ENCODE measurements around the gene E4F1.
"Not testable (repeated sequence)": the region's sequence is repeated elsewhere in the genome, so short reads cannot be mapped to it uniquely, and the experiment has no call there.

E4F1 gene

GRCh38 chr16:2199095-2199494, 24.3 kb upstream of the E4F1 start:
- no peak overlapping the region for H3K27ac ChIP-seq (ENCODE audit: low read length)
- H3K4me1 ChIP-seq (ENCODE audit: low read length), result peaks cover 5% of the 10 kb centered on the region; the same call in 1 of the 2 replicates
- H4K20me1 ChIP-seq (ENCODE audit: insufficient read depth, low read length), result no peaks in the 10 kb centered on the region
- H2AFZ ChIP-seq (ENCODE audit: low read depth, low read length), result no peak overlapping the region
- H3K4me3 ChIP-seq (ENCODE audit: low read length), result no peak overlapping the region
- H3K79me2 ChIP-seq (ENCODE audit: low read length), result no peaks in the 10 kb centered on the region
- H3K27me3 ChIP-seq (ENCODE audit: low read depth, low read length), result peaks cover 47% of the 10 kb centered on the region
- TF ChIP-seq, protein P1, sequence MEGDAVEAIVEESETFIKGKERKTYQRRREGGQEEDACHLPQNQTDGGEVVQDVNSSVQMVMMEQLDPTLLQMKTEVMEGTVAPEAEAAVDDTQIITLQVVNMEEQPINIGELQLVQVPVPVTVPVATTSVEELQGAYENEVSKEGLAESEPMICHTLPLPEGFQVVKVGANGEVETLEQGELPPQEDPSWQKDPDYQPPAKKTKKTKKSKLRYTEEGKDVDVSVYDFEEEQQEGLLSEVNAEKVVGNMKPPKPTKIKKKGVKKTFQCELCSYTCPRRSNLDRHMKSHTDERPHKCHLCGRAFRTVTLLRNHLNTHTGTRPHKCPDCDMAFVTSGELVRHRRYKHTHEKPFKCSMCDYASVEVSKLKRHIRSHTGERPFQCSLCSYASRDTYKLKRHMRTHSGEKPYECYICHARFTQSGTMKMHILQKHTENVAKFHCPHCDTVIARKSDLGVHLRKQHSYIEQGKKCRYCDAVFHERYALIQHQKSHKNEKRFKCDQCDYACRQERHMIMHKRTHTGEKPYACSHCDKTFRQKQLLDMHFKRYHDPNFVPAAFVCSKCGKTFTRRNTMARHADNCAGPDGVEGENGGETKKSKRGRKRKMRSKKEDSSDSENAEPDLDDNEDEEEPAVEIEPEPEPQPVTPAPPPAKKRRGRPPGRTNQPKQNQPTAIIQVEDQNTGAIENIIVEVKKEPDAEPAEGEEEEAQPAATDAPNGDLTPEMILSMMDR (IDR thresholded peaks at IDR 0.05; ENCODE audit: low read depth, low read length), result no peak
- H3K36me3 ChIP-seq (replicated peaks; ENCODE audit: low read depth, low read length), result no peaks in the 10 kb centered on the region
- no peak overlapping the region for H3K9ac ChIP-seq (ENCODE audit: low read length)
- H3K4me2 ChIP-seq (ENCODE audit: low read length), result no peak overlapping the region
- no peaks in the 10 kb centered on the region for H3K9me3 ChIP-seq (ENCODE audit: insufficient read depth, low read length)

DNA sequence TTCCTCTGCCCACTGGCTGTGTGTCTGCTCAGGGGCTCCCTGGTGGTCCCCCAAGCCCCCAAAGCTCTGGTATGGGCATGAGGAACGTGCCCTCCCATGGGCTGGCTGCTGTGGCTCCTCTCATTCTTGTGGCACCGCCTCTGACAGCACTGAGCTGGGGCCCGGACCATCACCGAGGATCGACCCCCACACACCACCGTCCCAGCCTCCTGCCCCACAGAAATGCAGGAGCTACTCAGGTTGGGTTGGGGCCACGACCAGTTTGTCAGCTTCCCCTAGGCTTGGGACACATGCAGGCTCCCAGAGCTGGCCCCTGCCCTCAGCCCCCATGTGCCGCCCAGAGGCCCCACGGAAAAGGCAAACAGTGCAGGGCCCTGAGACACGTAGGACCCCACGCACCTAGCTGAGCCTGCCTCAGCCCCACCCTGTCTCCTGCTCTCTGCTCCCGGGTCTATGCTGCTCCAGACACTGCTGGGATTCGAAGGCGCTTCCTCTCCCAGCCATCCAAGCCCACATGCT, 23.7 kb upstream of the E4F1 start:
- Histone ChIP-seq H3K9ac (ENCODE audit: low read length) (no peak overlapping the region), H3K4me2 (ENCODE audit: low read length) (no peak overlapping the region)

DNA sequence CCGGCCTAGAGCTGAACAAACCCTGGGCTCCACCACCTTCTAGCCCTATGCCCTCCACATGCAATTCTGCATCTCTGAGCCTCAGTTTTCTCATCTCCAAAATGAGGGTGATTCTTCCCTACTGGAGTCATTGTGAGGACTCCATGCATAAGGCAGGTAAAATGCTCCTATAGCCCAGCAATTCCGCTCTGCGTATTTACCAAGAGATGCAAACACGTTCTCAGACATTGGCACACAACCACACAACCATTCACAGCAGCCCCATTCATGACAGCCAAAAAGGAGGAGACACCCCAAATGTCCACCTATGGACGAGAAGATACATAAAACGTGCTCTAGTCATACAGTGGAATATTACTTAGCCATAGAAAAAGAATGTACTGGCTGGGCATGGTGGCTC, 23.1 kb upstream of the E4F1 start:
- Histone ChIP-seq H3K9me3 (ENCODE audit: insufficient read depth, low read length) (no peaks in the 10 kb centered on the region), H3K9ac (ENCODE audit: low read length) (no peak overlapping the region), H3K4me2 (ENCODE audit: low read length) (no peak overlapping the region), H3K4me1 (ENCODE audit: low read length) (peaks cover 5% of the 10 kb centered on the region), H3K36me3 (replicated peaks; ENCODE audit: low read depth, low read length) (no peaks in the 10 kb centered on the region), H3K79me2 (ENCODE audit: low read length) (no peaks in the 10 kb centered on the region), H4K20me1 (ENCODE audit: insufficient read depth, low read length) (no peaks in the 10 kb centered on the region), H2AFZ (ENCODE audit: low read depth, low read length) (no peak overlapping the region), H3K4me3 (ENCODE audit: low read length) (no peak overlapping the region), H3K27ac (ENCODE audit: low read length) (no peak overlapping the region), H3K27me3 (ENCODE audit: low read depth, low read length) (peaks cover 35% of the 10 kb centered on the region)
- TF ChIP-seq, protein P1 (IDR thresholded peaks at IDR 0.05; ENCODE audit: low read depth, low read length), result no peak
- no peak for TF ChIP-seq EZH2phosphoT487 (IDR thresholded peaks at IDR 0.05; ENCODE audit: low read depth)

More for the DNA sequence above, 23.7 kb upstream of the E4F1 start:
- TF ChIP-seq, protein P1 (IDR thresholded peaks at IDR 0.05; ENCODE audit: low read depth, low read length), result no peak
- no peak for TF ChIP-seq EZH2phosphoT487 (IDR thresholded peaks at IDR 0.05; ENCODE audit: low read depth)
- Histone ChIP-seq H3K27me3 (ENCODE audit: low read depth, low read length) (peaks cover 41% of the 10 kb centered on the region), H3K9me3 (ENCODE audit: insufficient read depth, low read length) (no peaks in the 10 kb centered on the region), H3K36me3 (replicated peaks; ENCODE audit: low read depth, low read length) (no peaks in the 10 kb centered on the region), H3K79me2 (ENCODE audit: low read length) (no peaks in the 10 kb centered on the region), H3K4me1 (ENCODE audit: low read length) (peaks cover 9% of the 10 kb centered on the region), H3K4me3 (ENCODE audit: low read length) (no peak overlapping the region), H3K27ac (ENCODE audit: low read length) (no peak overlapping the region), H4K20me1 (ENCODE audit: insufficient read depth, low read length) (no peaks in the 10 kb centered on the region), H2AFZ (ENCODE audit: low read depth, low read length) (no peak overlapping the region)

DNA sequence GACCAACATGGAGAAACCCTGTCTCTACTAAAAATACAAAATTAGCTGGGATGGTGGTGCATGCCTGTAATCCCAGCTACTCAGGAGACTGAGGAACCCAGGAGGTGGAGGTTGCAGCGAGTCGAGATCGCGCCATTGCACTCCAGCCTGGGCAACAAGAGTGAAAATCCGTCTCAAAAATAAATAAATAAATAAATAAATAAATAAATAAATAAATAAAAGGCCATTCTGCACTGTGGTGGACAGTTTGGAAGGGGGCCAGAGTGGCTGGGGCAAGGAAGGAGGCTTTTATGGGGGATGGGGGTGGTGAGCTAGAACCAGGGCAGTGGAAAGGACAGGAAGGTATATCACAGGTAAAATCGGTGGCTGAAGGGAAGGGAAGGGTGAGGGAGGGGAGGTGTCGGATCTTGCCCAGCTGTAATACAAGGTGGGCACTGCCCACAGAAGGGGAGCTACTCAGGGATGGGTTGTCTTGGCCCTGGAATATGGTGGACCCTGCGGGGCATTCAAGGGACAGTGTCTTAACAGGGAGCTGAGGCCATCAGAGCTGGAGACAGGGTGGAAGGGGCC, 20.2 kb upstream of the E4F1 start:
- not testable (repeated sequence) for H2AFZ ChIP-seq (ENCODE audit: low read depth, low read length); H3K9me3 ChIP-seq (ENCODE audit: insufficient read depth, low read length); H3K9ac ChIP-seq (ENCODE audit: low read length); H3K4me3 ChIP-seq (ENCODE audit: low read length); H3K27ac ChIP-seq (ENCODE audit: low read length); H3K4me2 ChIP-seq (ENCODE audit: low read length); H4K20me1 ChIP-seq (ENCODE audit: insufficient read depth, low read length)
- peaks cover 14% of the 10 kb centered on the region; the same call in 1 of the 2 replicates for H3K27me3 ChIP-seq (ENCODE audit: low read depth, low read length)
- H3K4me1 ChIP-seq (ENCODE audit: low read length), result peaks cover 13% of the 10 kb centered on the region
- peaks cover 13% of the 10 kb centered on the region for H3K36me3 ChIP-seq (replicated peaks; ENCODE audit: low read depth, low read length)
- peaks cover 17% of the 10 kb centered on the region for H3K79me2 ChIP-seq (ENCODE audit: low read length)

All from OCI-LY3 (cell line).